ENCODE measurements around the gene EXT2.

EXT2 gene

GRCh38 chr11:44068180-44068579, 27.3 kb upstream of the EXT2 start:
- H3K4me3 ChIP-seq (ENCODE audit: low read depth, low read length) = no peak overlapping the region
- no peak for TF ChIP-seq CTCF (conservative IDR thresholded peaks at IDR 0.05; ENCODE audit: low read depth, low read length)
- no peak for DNase-seq (ENCODE audit: low read depth)

- no peak for DNase-seq (ENCODE audit: low read depth)
- no peak for TF ChIP-seq CTCF (conservative IDR thresholded peaks at IDR 0.05; ENCODE audit: low read depth, low read length)
- no peak overlapping the region for H3K4me3 ChIP-seq (ENCODE audit: low read depth, low read length)
Observed at GRCh38 chr11:44071157-44071556, 24.3 kb upstream of the EXT2 start.

GRCh38 chr11:44072757-44073658, 22.5 kb upstream of the EXT2 start:
- no peak for DNase-seq (ENCODE audit: low read depth)
- H3K4me3 ChIP-seq (ENCODE audit: low read depth, low read length) = no peak overlapping the region
- no peak for TF ChIP-seq CTCF (conservative IDR thresholded peaks at IDR 0.05; ENCODE audit: low read depth, low read length)

- TF ChIP-seq CTCF (conservative IDR thresholded peaks at IDR 0.05; ENCODE audit: low read depth, low read length) = no peak
- no peak overlapping the region for H3K4me3 ChIP-seq (ENCODE audit: low read depth, low read length)
- DNase-seq (ENCODE audit: low read depth) = no peak
Observed at GRCh38 chr11:44078794-44079193, 16.7 kb upstream of the EXT2 start.

GRCh38 chr11:44079376-44079775, 16.1 kb upstream of the EXT2 start:
- H3K4me3 ChIP-seq (ENCODE audit: low read depth, low read length) = no peak overlapping the region
- DNase-seq (ENCODE audit: low read depth) = no peak
- TF ChIP-seq CTCF (conservative IDR thresholded peaks at IDR 0.05; ENCODE audit: low read depth, low read length) = no peak

- no peak for TF ChIP-seq CTCF (conservative IDR thresholded peaks at IDR 0.05; ENCODE audit: low read depth, low read length)
- DNase-seq (ENCODE audit: low read depth) = no peak
- H3K4me3 ChIP-seq (ENCODE audit: low read depth, low read length) = no peak overlapping the region
Observed at GRCh38 chr11:44080951-44081350, 14.5 kb upstream of the EXT2 start.

GRCh38 chr11:44082645-44083044, 12.8 kb upstream of the EXT2 start:
- no peak for TF ChIP-seq CTCF (conservative IDR thresholded peaks at IDR 0.05; ENCODE audit: low read depth, low read length)
- H3K4me3 ChIP-seq (ENCODE audit: low read depth, low read length) = no peak overlapping the region
- DNase-seq (ENCODE audit: low read depth) = no peak

All from choroid plexus epithelial cell (primary cell).